Thoracic aorta (tissue), 2 donors: ENCODE data around the gene SMLR1. TPM values are rescaled to one million over a fixed set of nuclear protein-coding genes. Genes with fewer than 3 reads are reported as not detected.

ENCODE experiments used
- ATAC-seq: fragments of 150-250 bp; one replicate; pipeline ENCODE4 v1.8.0; 2017; ENCODE audit warnings: low read depth; ENCODE audit not compliant: insufficient number of reproducible peaks, low FRiP score
- DNase-seq: peaks from one replicate; pipeline ENCODE4 v3.0.0-alpha.2; 2020; ENCODE audit warnings: low spot score
- H3K27ac ChIP-seq, 2 donors: fragments of 200-600 bp; sonication (generic); 1 replicate in 1 of 2; 2 replicates in 1 of 2; pipeline ENCODE4 v1.5.1; 2016; ENCODE audit warnings: mild to moderate bottlenecking in 2 of 2, moderate library complexity in 2 of 2
- H3K27me3 ChIP-seq: fragments of 200-600 bp; sonication (generic); replicated peaks from 2 replicates; pipeline ENCODE4 v1.6.0; 2016; ENCODE audit warnings: mild to moderate bottlenecking; ENCODE audit not compliant: insufficient read depth
- H3K36me3 ChIP-seq: fragments of 200-600 bp; sonication (generic); one replicate; pipeline ENCODE4 v1.5.1; 2016
- H3K4me1 ChIP-seq, 2 donors: fragments of 200-600 bp; sonication (generic); 1 replicate in 1 of 2; 2 replicates in 1 of 2; pipeline versions ENCODE4 v1.5.1 to v1.6.0; 2016; ENCODE audit warnings: low read depth in 2 of 2, mild to moderate bottlenecking in 1 of 2; ENCODE audit not compliant: control insufficient read depth in 1 of 2
- H3K4me3 ChIP-seq: fragments of 200-600 bp; sonication (generic); 2 replicates; pipeline ENCODE4 v1.5.1; 2016; ENCODE audit warnings: mild to moderate bottlenecking
- H3K9me3 ChIP-seq: fragments of 200-600 bp; sonication (generic); 2 replicates; pipeline ENCODE4 v1.5.1; 2016
- total RNA-seq, 2 donors: library from RNA; depleted of rRNA; stranded (reverse); fragments of >200 nt; gene quantifications; one replicate each; pipeline versions ENCODE4 v1.1.0 to v1.2.3, GENCODE V29; 2016
- TF ChIP-seq, protein P1 (sequence below): fragments of 200-600 bp; sonication (generic); IDR thresholded peaks from one replicate; pipeline ENCODE4 v1.5.1; 2019; ENCODE audit warnings: antibody characterized with exemption

The SMLR1 gene
- total RNA-seq, 2 donors from 2014 or later, result not detected

DNA sequence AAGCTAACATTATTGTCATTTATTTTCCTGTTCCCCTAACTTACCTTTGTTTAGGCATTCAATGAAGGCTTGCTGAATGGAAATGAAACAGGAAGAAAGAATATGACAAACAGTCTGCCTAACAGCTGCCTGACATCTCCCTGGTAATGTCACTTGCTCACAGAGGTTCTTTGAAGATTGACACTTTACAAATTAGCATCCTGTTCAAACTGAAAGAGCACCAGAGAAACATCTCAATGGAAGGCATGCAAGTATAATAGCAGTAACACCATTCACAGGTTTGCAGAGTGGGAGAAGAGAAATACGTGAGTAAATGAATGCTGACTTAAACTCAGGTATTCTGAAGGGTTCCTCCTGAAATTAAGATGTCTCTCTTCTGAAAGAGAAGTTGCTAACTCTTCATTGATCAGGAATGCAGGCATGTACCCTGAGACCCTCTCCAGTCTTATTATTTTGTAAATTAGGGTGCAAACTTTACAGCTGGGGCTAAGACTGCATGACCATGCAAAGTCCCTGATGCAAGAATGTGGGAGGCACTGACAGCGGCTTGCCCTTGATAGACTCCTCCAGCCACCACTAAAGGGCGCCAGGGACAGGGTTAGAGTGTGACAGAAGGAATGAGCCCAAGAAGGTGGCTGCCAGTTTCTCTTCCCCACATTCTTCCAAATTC, 1.3 kb upstream of the SMLR1 start:
- Histone ChIP-seq H3K36me3 (no peaks in the 10 kb centered on the region), H3K27ac (no peak overlapping the region), H3K4me3 (no peak overlapping the region), H3K9me3 (no peaks in the 10 kb centered on the region), H3K4me1 (no peaks in the 10 kb centered on the region), H3K27me3 (no peaks in the 10 kb centered on the region)
- ATAC-seq, result no peak
- no peak for DNase-seq
- TF ChIP-seq, protein P1, sequence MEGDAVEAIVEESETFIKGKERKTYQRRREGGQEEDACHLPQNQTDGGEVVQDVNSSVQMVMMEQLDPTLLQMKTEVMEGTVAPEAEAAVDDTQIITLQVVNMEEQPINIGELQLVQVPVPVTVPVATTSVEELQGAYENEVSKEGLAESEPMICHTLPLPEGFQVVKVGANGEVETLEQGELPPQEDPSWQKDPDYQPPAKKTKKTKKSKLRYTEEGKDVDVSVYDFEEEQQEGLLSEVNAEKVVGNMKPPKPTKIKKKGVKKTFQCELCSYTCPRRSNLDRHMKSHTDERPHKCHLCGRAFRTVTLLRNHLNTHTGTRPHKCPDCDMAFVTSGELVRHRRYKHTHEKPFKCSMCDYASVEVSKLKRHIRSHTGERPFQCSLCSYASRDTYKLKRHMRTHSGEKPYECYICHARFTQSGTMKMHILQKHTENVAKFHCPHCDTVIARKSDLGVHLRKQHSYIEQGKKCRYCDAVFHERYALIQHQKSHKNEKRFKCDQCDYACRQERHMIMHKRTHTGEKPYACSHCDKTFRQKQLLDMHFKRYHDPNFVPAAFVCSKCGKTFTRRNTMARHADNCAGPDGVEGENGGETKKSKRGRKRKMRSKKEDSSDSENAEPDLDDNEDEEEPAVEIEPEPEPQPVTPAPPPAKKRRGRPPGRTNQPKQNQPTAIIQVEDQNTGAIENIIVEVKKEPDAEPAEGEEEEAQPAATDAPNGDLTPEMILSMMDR, result no peak

DNA sequence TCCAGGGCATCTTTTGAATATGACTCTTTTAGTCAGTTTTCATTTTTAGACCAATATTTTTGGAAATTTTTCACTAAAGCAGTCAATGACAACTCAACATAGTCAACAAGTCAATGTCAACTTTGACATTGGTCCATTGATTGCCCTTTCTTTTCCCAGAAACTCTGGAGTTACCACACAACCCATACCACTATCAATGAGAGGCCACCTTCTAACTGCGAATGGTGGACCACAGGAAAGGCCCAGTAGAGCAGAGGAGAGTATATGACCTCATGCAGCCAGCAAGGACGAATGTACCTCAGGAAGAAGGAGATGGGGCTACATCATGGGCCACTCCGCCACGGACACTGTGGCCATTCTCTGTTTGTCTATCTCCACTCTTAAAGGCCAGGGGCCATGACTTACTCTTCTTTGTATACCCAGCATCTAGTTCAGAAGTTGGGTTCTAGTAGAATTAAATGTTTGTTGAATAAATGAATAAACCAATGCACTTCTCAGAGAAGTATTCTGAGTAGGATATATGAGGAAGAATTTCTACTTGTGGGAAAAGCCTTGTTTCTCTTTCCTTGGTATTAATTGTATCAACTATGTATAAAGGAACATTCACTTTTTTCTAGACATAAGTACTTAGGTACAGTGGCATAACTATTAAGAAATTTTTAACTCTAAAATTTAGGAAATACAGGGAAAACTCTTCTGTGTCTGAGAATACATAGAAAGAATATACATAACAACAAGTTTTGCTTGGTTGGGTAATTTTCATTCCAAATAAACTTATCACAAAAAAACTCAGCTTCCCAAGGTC, 562 bp upstream of the SMLR1 start:
- H3K4me3 ChIP-seq, result no peak overlapping the region
- no peaks in the 10 kb centered on the region for H3K4me1 ChIP-seq
- ATAC-seq (no peak), DNase-seq (no peak)
- H3K9me3 ChIP-seq, result no peaks in the 10 kb centered on the region
- TF ChIP-seq, protein P1, result no peak
- no peak overlapping the region for H3K27ac ChIP-seq
- H3K27me3 ChIP-seq, result no peaks in the 10 kb centered on the region
- no peaks in the 10 kb centered on the region for H3K36me3 ChIP-seq

DNA sequence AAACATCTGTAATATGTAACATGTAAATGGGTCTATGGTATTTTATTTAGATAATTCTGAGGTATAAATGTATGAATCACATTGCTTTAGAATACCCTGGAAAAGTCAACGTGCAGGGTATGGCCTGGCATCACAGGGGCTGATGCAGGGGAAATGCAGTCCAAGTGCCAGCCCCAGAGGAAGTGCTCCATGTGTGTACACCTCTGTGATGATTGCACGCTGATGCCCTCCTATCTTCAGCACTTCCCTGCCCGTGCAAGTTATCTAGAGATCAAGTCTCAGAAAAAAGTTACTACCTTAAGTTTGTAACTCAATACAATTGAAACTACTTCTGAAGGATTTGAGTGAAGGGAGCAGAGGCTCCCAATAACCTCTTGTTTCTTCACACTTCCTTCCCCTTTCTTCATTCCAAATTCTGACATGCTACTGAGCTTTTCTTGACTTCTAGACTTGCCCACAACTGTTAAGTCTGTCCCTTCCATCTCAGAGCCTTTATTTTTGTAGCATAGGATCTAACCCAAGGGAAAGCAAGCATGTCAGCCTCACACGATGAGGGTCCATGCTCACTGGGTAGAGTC, 2.2 kb downstream of the SMLR1 start:
- Histone ChIP-seq H3K36me3 (no peaks in the 10 kb centered on the region), H3K4me3 (no peak overlapping the region), H3K9me3 (no peaks in the 10 kb centered on the region), H3K4me1 (no peaks in the 10 kb centered on the region), H3K27ac (no peak overlapping the region), H3K27me3 (no peaks in the 10 kb centered on the region)
- TF ChIP-seq, protein P1, result no peak
- DNase-seq, result no peak
- no peak for ATAC-seq

GRCh38 chr6:130831607-130832006, 4.4 kb downstream of the SMLR1 start:
- DNase-seq (no peak), ATAC-seq (no peak)
- H3K4me1 ChIP-seq, result no peaks in the 10 kb centered on the region
- H3K4me3 ChIP-seq, result no peak overlapping the region
- TF ChIP-seq, protein P1, result no peak
- H3K36me3 ChIP-seq, result no peaks in the 10 kb centered on the region
- H3K27ac ChIP-seq, result no peak overlapping the region
- H3K9me3 ChIP-seq, result no peaks in the 10 kb centered on the region
- H3K27me3 ChIP-seq, result no peaks in the 10 kb centered on the region

- no peak overlapping the region for H3K27ac ChIP-seq
- TF ChIP-seq, protein P1, result no peak
- no peaks in the 10 kb centered on the region for H3K27me3 ChIP-seq
- no peaks in the 10 kb centered on the region for H3K36me3 ChIP-seq
- DNase-seq, result no peak
- H3K4me1 ChIP-seq, result peaks cover 0 to under 1% of the 10 kb centered on the region in 2 donors
- H3K9me3 ChIP-seq, result no peaks in the 10 kb centered on the region
- H3K4me3 ChIP-seq, result no peak overlapping the region
- ATAC-seq, result no peak
Measured at GRCh38 chr6:130833569-130833968, 6.4 kb downstream of the SMLR1 start.
